ENCODE measurements around the gene UNC5C. TPM values are rescaled to one million over a fixed set of nuclear protein-coding genes. Genes with fewer than 3 reads are reported as not detected.

UNC5C gene
- total and polyA plus RNA-seq, 2 of the 8 experiments (the other 6 are each of a cell fraction or from before 2014, with no cell fraction given), result 0.30 to 1.3 TPM

DNA sequence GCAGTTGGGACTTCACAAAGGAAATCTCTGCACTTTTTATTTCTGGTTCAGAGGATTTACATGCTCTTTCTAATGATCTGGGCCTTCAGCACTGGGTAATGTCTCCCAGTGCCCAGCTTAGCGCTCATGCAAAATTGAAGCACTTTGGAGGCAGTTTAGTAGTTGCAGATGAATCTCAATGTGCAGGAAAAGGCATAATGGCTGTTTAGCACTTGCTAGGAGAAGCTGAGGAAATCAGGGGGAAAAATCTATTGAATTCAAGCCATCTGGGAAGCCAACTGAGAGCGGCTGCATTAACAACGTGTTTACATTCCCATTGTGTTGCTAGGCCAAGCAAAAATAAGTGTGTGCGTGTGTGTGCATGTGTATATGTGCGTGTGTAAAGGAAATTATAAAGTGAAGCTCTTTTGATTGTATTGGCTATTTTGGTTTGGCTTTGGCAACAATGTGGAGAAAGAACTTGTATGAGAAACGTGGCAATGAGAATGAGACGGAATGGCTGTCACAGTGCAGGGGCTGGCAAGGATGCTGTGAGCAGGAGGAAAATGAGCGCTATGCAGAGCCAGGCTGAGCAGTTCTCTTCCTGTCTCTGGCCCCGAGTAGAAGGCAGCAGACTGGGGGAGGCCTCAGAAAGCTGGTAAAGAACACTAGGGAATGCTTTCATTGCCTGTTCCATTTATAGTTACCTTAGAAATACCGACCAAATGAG lies 231.5 kb downstream of the UNC5C start:
- Histone ChIP-seq H2BK12ac (ENCODE audit: low read depth, low read length) (no peak overlapping the region), H3K23ac (ENCODE audit: insufficient read length) (no peak overlapping the region), H3K4me3 (ENCODE audit: extremely low read depth in 1 of 4, insufficient read depth in 2 of 4, low read depth in 3 of 4, low read length in 4 of 4) (no peak overlapping the region), H3K18ac (ENCODE audit: extremely low read depth, low read length) (no peak overlapping the region), H2BK120ac (replicated peaks; ENCODE audit: low read depth, low read length) (no peak overlapping the region), H4K8ac (ENCODE audit: extremely low read depth, insufficient read depth, low read length) (no peak overlapping the region), H2AK5ac (ENCODE audit: low read depth, low read length) (no peak overlapping the region), H3K79me1 (ENCODE audit: low read depth, low read length) (no peaks in the 10 kb centered on the region), H3K9ac (replicated peaks in 1 of 4; ENCODE audit: extremely low read depth in 1 of 4, low read depth in 3 of 4, low read length in 3 of 4) (no peak overlapping the region), H4K20me1 (replicated peaks in 1 of 2; ENCODE audit: control insufficient read depth in 1 of 2, insufficient read depth in 2 of 2, low read length in 2 of 2) (no peaks in the 10 kb centered on the region), H3K4ac (replicated peaks; ENCODE audit: insufficient read length, low read depth, low read length) (no peak overlapping the region), H3K27ac (ENCODE audit: low read depth, low read length) (no peak overlapping the region), H4K91ac (replicated peaks; ENCODE audit: insufficient read length, low read length) (no peak overlapping the region), H2BK15ac (ENCODE audit: low read length) (no peak overlapping the region), H3K14ac (ENCODE audit: insufficient read length) (no peak overlapping the region), H2AFZ (ENCODE audit: low read length) (0 out of 2 replicates have a peak overlapping the region, but pooled peaks have one; percentile 52), H3K9me3 (ENCODE audit: insufficient read depth in 2 of 2, low read depth in 1 of 2, low read length in 1 of 2) (no peaks in the 10 kb centered on the region), H2BK20ac (ENCODE audit: low read length) (no peak overlapping the region), H3K56ac (replicated peaks; ENCODE audit: insufficient read length, low read depth, low read length) (no peak overlapping the region), H4K5ac (ENCODE audit: insufficient read length, low read depth, low read length) (no peak overlapping the region), H3K4me2 (ENCODE audit: insufficient read depth in 1 of 2, low read depth in 2 of 2, low read length in 2 of 2) (no peak overlapping the region), H3K4me1 (replicated peaks in 1 of 4; ENCODE audit: control insufficient read depth in 3 of 4, insufficient read depth in 4 of 4, low read length in 3 of 4) (no peaks in the 10 kb centered on the region; a peak in 1 of 7 replicates), H2BK5ac (ENCODE audit: low read depth, low read length) (no peak overlapping the region), H3K27me3 (replicated peaks in 1 of 4; ENCODE audit: control insufficient read depth in 3 of 4, extremely low read depth in 1 of 4, insufficient read depth in 3 of 4, low read length in 3 of 4) (no peaks in the 10 kb centered on the region), H3K79me2 (ENCODE audit: control insufficient read depth in 1 of 2, insufficient read depth in 2 of 2, low read length in 2 of 2) (no peaks in the 10 kb centered on the region), H3K23me2 (ENCODE audit: low read depth, low read length) (no peaks in the 10 kb centered on the region), H3K36me3 (ENCODE audit: control insufficient read depth in 2 of 4, insufficient read depth in 4 of 4, low read length in 3 of 4) (no peaks in the 10 kb centered on the region)
- ChIA-PET POLR2A (ENCODE audit: partially characterized antibody) (no interaction called here), CTCF (ENCODE audit: partially characterized antibody) (no interaction called here)
- 89% methylated on average over 10 of the region's 10 CpGs; no CpG with 5 or more reads in 1 of the 2 experiments for whole genome bisulfite sequencing, 2 experiments (ENCODE audit: extremely low coverage in 1 of 2, insufficient coverage in 1 of 2, insufficient read length in 1 of 2, insufficient replicate concordance in 2 of 2, low coverage in 1 of 2, low lambda C conversion rate in 2 of 2, missing lambda C conversion rate in 1 of 2)
- no peak for DNase-seq (ENCODE audit: low read depth in 1 of 2, low spot score in 2 of 2)
- FAIRE-seq, result no peak
- TF ChIP-seq CTBP2 (IDR thresholded peaks at IDR 0.05; ENCODE audit: borderline replicate concordance, insufficient read depth, insufficient read length, low read length), result no peak
- no peak for TF ChIP-seq CTCF (IDR thresholded peaks at IDR 0.05; ENCODE audit: control extremely low read depth in 1 of 3, insufficient read depth in 1 of 3, low read depth in 1 of 3, low read length in 3 of 3)
- no peak for TF ChIP-seq MAFK (IDR thresholded peaks at IDR 0.05; ENCODE audit: low read depth, low read length)
